CD1c-positive myeloid dendritic cell (primary cell): ENCODE data around the gene MAML2.
"Not testable (repeated sequence)": the region's sequence is repeated elsewhere in the genome, so short reads cannot be mapped to it uniquely, and the experiment has no call there.

ENCODE experiments used
- DNase-seq: peaks from one replicate; pipeline ENCODE4 v3.0.0-alpha.2; 2016; ENCODE audit errors: extremely low spot score

MAML2 gene

GRCh38 chr11:96271352-96271751 is 71.6 kb downstream of the MAML2 start:
- DNase-seq, result not testable (repeated sequence)

DNA sequence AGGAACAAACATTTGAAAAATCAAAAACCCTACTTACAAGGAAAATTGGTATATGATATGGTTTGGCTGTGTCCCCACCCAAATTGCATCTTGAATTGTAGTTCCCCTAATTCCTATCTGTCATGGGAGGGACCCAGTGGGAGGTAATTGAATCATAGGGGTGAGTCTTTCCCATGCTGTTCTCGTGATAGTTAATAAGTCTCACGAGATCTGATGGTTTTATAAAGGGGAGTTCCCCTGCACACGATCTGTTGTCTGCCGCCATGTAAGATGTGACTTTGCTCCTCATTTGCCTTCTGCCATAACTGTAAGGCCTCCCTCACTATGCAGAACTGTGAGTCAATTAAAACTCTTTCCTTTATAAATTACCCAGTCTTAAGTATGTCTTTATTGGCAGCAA is 74.5 kb downstream of the MAML2 start:
- DNase-seq, result peak; percentile 30

GRCh38 chr11:96267496-96268032 is 75.4 kb downstream of the MAML2 start:
- DNase-seq, result peak; percentile 41

DNA sequence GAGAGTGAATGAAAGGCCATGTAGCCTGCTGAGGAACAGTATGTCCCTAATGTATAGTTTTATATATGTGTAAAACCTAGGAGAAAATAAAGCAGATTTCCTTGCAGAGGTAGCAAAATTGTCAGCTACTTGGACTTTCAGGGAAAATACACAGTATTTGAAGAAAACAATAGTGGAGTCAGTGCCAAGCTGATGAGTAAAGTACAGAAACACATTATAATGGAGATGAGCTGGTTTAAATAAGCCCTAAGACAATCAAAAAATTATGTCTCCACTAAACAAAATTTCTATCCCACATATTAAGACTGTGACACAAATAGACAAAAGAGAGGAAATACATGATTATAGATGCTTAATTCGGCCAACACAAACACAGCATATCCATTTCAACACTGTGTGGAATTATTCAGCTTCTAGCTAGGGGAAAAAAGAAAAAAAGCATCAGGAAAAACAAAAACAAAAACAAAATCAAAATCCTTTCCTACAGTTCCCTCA is 75.9 kb downstream of the MAML2 start:
- DNase-seq, result no peak

DNA sequence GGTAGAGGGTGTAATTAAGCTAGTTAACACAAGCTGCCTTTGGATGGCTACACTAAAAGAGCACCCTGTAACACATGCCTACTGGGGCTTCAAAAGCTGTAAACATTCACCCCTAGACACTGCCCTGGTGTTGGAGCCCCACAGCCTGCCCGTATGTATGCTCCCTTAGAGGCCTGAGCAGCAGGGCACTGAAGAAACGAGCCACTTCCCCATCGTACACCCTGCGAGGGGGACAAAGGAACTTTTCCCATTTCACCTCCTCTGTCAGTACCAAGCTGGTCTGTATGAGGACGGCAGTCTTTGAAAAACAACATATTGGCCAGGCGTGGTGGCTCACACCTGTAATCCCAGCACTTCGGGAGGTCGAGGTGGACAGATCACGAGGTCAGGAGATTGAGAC is 77.0 kb downstream of the MAML2 start:
- DNase-seq, result no peak

- DNase-seq, result no peak
Measured at GRCh38 chr11:96265220-96265737, 77.7 kb downstream of the MAML2 start.

DNA sequence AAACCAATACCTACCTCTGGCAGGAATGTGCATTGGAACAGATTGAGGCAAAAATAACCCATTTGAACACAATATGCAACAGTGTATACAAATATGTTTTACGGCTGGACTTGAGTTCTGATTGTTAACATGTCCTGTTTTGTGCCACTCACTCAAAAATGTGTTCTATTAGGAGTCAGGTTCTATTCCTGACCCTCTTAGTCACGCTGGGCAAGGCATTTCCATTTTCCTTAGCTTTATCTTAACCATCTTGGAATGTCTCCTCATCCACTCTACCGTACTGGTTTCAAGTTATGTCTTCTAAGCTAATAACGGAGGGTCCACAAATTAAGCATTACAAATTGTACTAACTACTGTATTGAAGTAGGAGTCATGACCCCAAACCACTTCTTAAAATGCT is 78.6 kb downstream of the MAML2 start:
- DNase-seq, result no peak

DNA sequence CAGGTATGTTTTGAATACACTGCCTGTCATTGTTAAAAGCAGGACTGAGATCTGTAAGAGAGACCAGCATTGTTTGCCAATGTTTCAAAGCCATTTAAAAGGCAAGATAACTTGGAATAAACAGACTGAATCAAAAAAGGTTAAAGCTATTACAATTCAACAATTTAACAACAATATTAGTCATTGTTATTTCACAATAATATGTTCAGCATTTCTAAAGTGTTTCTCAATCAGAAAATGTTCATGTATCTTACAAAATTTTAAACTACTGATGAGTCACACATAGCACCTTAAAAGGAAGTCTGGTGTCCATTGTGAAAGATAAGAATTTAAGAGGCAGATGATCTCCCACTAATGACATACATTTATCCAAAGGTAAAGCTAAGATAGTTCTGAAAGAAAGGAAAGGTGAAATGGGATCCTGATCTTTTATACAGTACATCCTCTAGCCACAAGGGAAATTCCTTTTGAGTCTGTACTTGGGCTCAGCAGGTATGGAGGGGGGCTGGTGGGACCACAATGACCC is 79.7 kb downstream of the MAML2 start:
- DNase-seq, result peak; percentile 89

DNA sequence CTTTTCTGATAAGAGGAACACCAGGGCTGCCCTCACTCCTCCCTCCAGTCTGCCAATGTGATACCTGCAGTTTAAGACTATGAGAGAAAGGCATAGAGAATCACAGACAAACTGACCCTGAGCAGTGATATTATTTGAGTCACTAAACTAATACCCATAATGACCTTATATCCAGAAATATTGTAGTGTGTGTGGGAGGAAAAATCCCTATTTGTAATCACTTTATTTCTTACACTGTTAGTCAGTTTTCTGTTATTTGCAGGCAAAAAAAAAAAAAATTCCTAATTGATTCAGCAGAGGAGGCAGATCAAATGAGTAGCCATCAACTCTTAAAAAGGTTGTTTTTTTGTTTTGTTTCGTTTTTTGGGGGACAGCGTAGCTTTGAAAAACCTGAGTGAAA is 82.5 kb downstream of the MAML2 start:
- no peak for DNase-seq

- no peak for DNase-seq
Measured at GRCh38 chr11:96260067-96260511, 82.9 kb downstream of the MAML2 start.

GRCh38 chr11:96259134-96259830 is 83.7 kb downstream of the MAML2 start:
- no peak for DNase-seq

- DNase-seq, result peak; percentile 32
Measured at GRCh38 chr11:96257972-96258934, 84.7 kb downstream of the MAML2 start.

- DNase-seq, result no peak
Measured at GRCh38 chr11:96257036-96257435, 86.0 kb downstream of the MAML2 start.

DNA sequence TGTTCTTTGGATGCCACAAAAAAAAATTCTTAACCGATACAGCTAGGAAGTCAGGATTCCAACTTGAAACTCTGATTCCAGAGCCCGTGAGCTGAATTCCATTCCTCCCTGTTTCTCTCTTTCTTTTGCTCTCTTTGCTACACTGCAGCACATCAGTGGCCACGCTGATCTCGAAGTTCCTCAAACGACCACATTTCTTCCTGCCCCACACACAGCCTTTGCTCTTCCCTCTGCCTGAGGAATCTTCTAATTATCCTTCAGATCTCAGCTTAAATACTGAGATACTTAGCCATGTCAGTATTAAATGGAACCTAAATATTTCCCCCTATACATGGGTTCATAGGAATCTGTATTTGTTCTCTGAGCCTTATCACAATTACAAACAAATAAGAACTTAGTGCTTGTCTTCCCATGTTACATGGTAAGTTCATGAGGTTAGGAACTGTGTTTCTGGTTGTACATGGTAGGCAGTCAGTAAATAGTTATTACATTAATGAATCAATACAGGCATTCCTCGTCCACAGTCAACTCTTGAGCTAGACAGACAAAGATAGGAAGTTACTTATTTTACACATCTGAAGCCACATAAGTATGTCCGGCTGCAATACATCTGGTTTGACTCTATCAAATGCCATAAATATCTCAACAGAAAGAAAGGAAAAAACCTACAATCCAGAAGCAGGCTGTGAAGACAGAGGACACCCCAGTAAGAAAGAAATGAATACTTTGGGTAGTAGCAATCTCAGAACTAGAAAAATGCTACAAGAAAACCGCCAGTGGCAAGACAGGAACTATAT is 86.6 kb downstream of the MAML2 start:
- peak; percentile 44 for DNase-seq

GRCh38 chr11:96254854-96255253 is 88.1 kb downstream of the MAML2 start:
- peak; percentile 53 for DNase-seq

GRCh38 chr11:96254087-96254486 is 88.9 kb downstream of the MAML2 start:
- peak; percentile 60 for DNase-seq

GRCh38 chr11:96246718-96247552 is 96.1 kb downstream of the MAML2 start:
- DNase-seq, result no peak

DNA sequence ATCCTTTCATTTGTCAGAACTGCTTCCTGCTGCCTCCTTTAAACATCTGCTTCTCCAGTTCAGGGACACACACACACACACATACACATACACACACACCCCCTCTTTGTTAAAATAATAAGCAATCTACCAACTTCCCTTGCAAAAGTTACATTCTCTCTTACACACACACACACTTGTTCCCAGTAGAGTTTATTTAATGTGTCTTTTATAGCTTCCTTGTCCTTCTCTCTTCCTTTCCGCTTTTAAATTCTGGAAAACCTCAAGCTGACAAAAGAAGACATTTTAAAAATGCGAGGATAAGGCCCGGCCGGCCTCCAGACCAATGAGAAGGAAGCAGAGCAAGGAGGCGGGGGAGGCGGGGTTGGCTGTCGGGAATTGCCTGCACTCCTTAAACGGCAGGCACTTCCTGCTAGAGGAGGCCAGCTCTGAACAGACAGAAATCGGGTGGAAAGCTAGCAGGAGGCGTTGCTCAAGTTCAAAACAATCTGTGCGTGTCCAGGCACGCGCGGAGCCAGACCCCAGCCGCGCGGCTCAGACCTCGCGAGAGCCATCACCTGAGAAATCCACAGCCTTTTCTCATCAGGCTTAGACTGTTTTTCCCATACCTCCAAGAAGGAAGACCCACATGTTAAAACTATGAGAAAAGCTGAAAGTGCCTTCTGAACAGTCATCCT is 99.9 kb downstream of the MAML2 start:
- peak; percentile 91 for DNase-seq

DNA sequence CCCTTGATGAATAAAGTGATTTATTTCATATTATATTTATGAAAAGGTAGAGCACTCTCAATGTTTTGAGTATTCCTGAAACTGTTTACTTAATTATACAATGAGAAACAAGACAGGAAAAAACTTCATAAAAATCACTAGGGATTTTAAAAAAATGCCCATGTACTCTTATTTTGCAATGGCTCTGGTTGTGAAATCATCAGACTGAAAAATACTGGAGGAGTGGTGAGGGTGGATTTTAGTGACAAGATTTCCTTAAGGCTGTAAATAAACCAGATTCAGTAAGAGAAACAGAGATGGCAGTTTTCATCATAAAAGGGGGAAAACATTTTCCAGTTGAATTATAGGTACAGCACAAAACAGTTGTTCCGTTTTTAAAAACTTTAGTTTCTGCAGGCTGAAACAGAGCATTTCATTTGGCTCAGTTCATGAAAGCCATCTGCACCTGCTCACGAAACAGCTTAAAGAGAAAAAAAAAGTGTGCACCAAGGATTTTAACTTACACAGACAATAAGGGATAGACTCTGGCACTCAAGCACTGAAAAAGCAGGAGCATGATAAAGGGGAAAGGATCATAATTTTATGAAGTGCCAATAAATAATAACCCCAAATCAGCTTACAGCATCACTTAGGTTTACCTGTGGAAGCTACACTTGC is 100.7 kb downstream of the MAML2 start:
- DNase-seq, result peak; percentile 75
